ENCODE data around the gene SORCS2. TPM values are rescaled to one million over a fixed set of nuclear protein-coding genes. Genes with fewer than 3 reads are reported as not detected.

The SORCS2 gene
- total RNA-seq, 1 donor from 2014 or later: 1.2 TPM

DNA sequence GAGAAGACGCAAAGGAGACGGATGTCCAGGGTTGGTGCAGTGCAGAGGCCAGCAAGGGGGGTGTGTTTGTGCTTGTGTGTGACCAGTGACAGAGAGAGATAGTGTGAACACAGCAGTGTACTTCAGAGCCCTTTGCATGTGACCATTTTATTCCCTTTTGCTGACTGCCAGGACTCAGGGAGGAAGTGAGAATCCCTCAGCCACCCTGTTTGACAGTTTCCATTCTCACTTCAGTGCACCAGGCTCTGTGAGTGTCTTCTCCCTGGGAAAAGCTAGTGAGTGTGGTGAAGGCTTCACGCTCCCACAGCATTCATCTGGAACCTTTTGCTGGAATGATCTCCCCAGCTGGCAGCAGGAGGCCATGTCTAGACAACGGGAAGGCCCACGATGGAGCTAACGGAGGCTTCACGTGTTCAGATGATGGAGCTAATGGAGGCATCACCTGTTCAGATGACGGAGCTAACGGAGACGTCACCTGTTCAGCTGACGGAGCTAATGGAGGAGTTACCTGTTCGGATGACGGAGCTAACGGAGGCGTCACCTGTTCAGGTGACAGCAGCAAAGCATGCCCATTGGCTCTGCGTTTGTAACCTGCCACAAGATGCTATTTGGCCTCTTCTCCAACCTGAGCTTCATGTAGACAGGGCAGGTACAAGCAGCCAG, 551.9 kb downstream of the SORCS2 start:
- intact Hi-C loops (cut with DNase I): no loop called here
- no peak for DNase-seq
- ATAC-seq (ENCODE audit: poor library complexity): peak; percentile 56

DNA sequence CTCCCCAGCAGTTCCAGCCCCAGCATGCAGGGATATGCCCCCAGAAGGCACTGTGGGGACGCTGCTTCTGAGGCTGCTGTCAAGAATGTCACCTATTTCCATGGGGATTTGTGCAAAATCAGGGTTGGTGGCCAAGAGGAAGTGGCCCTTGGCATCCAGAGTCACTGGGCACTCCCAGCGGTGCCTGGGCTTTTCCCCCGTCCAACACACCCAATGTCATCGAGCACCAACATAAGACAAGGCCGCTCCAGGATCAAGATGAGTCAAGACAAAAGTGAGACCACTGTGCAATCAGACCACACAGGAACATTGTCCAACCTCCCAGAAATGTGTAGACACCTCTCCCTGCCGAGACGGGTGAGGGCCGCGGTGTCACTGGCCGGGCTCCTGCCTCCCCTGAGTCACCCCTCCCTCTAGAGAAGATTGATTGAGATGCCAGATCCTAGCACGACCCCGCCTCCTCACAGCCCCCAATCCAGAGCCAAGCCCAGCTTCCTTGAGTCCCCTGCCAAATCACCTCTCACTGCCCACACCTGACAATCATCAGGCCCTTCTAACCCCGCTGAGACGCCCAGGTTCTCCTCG, 553.1 kb downstream of the SORCS2 start:
- ATAC-seq (ENCODE audit: poor library complexity) (no peak), DNase-seq (no peak)
- intact Hi-C loops (cut with DNase I): no loop called here

DNA sequence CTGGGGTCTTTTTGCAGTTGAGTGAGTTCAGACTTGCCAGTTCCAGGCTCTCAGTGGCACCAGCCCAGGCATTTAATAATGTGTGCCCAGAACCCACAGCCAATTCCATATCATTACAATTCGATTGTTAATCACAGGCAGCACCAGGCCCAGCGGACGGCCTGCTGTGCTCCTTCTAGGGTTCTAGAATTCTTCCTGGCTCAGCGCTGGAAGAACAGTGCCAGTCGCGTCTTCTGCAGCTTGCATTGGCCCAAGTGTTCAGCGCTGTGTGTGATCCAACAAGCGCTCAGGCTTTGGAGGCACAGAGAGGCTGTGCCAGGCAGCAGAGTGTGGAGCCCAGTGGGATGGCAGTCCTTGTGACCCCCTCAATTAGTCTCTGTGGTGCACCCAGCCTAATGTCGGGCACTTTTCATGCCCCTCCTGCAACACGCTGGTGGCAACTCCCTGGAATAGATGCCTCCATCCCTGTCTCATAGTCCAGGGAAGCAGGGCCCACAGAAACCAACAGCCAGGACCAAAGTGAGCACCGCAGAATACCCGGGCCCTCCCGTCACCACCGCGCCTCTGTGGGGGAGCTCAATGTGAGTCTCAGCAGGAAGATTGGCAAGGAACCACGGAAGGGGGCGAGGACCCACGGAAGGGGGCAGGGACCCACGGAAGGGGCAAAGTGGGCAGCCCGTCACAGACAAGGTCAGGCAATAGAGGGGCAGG, 554.2 kb downstream of the SORCS2 start:
- ATAC-seq (ENCODE audit: poor library complexity) (no peak), DNase-seq (no peak)
- intact Hi-C loops (cut with DNase I): no loop called here

DNA sequence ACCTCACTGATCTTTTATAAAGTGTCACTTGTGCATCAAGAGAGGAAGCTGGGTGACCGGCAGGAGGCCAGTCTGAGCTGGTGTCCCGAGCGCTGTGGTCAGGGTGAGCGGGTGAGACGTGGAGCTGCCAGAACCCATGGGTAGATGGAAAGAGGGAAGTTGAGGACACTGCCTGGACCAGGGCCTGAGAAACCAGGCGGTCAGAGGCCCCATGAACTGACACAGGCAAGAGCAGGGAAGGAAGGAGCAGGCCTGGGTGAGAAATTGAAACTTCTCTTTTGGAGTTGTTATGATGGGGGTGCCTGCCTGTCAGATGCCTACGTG, 554.7 kb downstream of the SORCS2 start:
- DNase-seq: peak; percentile 71
- ATAC-seq (ENCODE audit: poor library complexity): peak; percentile 45
- intact Hi-C loops (cut with DNase I): no loop called here

DNA sequence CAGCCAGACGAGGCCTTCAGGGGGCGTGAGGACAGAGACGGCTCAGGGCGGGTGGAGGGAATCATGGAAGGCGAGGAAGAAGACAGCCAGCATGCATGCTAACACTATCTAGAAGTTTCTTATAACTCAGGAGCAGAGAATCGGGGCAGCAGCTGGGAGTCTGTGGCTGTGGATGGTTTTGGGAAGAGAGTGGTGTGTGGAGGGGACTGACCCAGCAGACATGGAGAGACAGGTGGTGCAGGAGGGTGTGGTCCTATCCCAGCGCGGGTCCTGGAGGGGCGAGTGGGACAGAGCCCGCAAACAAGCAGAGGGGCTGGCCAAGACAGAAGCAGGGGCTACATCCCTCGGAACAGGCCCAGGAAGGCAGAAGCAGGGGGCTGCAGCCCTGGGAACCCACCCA, 555.2 kb downstream of the SORCS2 start:
- intact Hi-C loops (cut with DNase I): no loop called here
- no peak for ATAC-seq (ENCODE audit: poor library complexity)
- no peak for DNase-seq

DNA sequence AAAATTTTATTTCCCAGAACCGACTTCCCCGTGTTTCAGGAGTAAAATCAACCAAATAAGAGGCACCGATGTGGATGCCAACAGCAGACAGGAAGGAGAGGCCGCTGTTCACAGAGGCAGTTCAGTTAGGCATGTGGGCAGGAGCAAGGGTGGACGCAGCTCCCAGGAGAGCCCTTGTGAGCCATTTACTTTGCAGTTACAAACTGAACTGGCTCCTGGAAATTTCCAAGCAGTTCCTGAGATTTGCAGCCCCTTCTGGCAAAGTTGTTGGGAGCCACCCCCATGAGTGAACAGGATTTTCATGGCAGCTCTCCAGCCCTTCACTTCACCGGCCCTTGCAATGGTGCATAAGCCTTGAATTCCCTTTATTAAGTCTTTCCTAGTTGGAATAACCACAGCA, 558.2 kb downstream of the SORCS2 start:
- no peak for DNase-seq
- no peak for ATAC-seq (ENCODE audit: poor library complexity)
- intact Hi-C loops (cut with DNase I): no loop called here

DNA sequence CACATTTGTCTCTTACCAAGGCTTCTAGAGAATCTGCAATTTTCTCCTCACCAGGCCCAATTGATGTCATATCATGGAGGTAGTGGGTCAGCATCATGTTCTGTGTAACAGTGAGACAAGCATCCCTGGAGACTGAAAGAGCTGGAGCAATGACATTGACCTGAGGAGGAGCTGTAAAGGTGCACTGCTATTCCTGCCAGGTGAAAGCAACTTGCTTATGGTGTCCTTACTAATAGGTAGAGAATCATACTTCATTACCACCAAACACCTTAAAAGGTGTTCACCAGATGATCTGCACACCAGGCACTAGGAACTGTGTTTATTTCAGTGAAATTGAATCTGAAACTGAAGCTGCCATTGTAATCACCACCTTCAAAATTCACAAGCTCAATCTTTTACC, 558.6 kb downstream of the SORCS2 start:
- ATAC-seq (ENCODE audit: poor library complexity) (no peak), DNase-seq (no peak)
- intact Hi-C loops (cut with DNase I): no loop called here

DNA sequence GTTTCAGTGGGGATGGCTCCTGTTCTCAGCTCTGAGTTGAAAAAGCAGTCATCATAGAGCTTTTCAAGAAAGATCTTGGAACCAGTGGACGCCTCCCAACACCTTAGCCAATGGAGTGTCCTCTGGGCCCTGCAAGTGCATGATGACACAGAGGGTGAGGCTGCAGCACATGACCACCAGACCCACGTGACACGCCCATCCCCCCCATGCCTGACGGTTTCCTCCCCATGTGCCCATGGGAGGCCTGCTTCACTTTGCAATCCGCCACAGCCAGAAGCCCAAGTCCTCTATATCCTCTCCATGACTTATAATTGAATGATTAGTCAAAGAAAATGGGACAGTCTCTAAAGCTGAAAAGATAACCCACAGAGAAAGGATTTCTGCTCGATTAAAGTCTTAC, 560.3 kb downstream of the SORCS2 start:
- no peak for ATAC-seq (ENCODE audit: poor library complexity)
- intact Hi-C loops (cut with DNase I): no loop called here
- peak; percentile 26 for DNase-seq

DNA sequence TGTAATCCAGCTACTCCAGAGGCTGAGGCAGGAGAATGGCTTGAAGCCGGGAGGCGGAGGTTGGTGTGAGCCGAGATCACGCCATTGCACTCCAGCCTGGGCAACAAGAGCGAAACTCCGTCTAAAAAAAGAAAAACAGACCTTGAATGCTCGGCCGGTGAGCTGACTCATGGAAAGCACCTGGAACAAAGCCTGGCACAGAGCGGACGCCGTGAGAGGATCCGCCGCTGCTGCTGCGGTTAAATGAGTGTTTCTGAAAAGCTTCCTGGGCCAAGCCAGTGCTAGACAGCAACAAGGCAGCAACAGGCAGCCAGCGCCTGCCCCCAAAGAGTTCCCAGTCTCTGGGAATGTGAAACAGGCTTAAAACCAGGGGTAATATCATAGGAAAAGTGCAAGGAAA, 560.9 kb downstream of the SORCS2 start:
- DNase-seq (peak; percentile 32), ATAC-seq (ENCODE audit: poor library complexity) (no peak)
- intact Hi-C loops (cut with DNase I): no loop called here

DNA sequence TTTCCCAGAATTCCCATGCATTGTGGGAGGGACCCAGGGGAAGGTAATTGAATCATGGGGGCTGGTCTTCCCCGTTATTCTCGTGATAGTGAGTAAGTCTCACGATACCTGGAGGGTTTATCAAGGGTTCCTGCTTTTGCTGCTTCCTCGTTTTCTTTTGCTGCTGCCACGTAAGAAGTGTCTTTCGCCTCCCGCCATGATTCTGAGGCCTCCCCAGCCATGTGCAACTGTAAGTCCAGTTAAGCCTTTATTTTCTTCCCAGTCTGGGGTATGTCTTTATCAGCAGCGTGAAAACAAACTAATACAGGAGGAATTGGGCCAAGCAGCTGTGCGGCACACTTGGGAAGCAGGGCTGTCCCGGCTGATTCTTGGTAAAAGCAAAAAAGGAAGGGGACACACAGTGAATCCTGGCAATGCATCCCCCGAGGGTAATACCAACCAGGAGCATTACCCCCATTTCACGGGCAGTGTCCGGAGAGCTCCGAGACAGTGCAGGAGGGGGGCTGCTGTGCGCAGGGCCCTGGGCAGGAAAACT, 561.7 kb downstream of the SORCS2 start:
- ATAC-seq (ENCODE audit: poor library complexity) (no peak), DNase-seq (peak; percentile 14)
- intact Hi-C loops (cut with DNase I): no loop called here

DNA sequence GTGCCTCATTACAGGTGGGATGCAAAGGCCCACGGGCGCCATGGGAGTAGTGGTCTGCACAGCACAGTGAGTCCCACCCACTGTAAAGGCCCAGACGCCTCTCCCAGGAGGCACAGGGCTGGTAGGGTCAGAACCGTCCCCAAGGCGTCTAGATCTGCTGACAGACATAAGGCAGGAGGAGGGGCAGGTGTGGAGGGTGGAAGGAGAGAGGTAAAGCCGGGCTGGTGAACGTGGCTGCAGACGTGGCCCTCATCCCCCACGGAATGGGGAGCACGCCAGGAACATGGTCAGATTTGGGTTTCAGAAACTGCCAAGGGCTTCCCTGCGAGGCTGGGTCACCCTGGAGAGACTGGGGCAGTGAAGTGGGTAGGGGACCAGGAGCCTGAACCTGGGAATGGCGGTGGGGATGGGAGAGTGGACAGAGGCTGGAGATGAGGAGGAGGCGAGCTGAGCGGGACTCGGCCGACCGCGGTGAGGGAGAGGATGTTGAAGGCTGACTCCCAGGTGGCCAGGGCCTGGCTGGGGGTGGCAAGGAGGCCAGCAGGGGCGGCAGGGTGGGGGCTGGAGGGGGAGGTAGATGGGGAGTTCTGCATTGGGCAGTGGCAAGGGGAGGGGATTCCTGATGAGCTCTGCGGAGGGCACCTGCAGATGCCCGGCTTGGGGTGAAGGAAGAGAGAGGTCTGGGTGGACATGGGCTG, 562.4 kb downstream of the SORCS2 start:
- ATAC-seq (ENCODE audit: poor library complexity): no peak
- DNase-seq: peak; percentile 31
- intact Hi-C loops (cut with DNase I): no loop called here

DNA sequence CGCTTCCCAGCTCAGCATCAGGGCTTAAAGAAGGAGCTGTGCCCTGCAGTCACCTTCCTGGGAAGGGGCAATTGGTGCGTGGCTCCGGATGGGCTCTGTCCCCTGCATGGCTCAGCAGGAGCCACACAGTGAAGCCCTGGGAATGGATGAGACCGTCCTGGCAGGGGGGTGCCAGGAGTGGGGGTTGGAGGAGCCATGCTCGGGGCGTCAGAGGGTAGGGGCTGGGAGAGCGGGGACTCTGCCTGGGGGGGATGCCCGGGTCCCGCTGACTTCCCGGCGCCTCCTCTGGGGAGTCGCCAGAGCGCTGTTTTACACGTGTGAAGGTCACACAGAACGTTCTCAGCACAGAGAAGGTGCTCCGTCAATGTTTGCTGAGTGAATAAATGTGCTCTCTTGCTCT, 563.2 kb downstream of the SORCS2 start:
- peak; percentile 26 for DNase-seq
- no peak for ATAC-seq (ENCODE audit: poor library complexity)
- intact Hi-C loops (cut with DNase I): no loop called here

DNA sequence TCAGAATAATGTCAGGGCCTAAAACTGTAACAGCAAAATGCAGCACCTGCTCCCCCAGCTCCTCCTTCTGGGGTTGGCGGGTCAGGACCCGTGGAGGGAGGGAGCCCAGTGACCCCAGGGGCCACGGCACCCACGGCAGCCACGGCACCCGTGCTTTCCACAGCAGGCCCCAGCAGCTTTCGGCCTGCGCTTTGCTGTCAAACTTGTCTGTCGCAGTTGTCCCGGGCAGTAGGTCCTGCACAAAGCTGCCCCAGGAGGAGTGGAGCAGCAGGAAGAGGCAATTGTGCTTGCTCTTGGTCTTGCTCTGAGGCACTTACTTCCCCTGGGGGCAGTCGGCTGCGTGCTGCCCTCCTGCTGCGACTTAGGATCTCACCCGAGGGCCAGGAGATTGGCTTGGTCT, 563.7 kb downstream of the SORCS2 start:
- DNase-seq (peak; percentile 33), ATAC-seq (ENCODE audit: poor library complexity) (no peak)
- intact Hi-C loops (cut with DNase I): no loop called here

DNA sequence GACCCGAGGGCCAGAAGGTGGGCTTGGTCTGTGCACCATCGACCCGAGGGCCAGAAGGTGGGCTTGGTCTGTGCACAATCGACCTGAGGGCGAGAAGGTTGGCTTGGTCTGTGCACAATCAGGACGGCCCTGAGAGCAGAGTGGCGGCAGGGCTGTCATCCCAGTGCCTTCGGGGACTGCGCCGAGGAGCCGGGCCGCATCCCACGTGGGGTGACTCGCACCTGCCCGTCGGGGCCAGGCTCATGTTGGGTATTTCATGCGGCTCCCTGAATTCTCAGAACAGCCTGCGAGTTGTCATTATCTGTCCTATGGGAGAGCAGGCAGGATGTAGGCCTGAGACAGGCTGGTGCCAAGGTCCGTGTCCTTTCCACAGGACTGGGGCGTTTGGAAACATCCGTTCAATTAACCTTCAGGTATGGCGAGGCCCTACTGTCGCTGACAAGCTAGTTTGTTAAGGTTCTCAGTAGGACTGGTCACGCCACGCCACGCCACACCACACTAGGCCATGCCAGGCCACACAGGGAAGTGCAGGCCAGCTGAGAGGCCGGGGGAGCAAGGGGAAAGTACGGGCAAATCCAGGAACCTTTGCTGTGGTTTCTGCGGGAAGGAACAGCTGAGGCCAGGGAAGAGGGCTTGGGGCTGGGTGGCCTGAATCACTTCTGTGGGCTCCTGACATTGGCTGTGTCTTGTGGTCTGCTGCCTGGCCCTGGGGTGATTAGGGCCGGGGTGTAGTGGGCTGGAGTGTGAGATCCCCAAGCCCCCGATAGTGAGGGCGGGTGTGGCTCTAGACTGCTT, 564.4 kb downstream of the SORCS2 start:
- DNase-seq: peak; percentile 36
- intact Hi-C loops (cut with DNase I): no loop called here
- ATAC-seq (ENCODE audit: poor library complexity): no peak

DNA sequence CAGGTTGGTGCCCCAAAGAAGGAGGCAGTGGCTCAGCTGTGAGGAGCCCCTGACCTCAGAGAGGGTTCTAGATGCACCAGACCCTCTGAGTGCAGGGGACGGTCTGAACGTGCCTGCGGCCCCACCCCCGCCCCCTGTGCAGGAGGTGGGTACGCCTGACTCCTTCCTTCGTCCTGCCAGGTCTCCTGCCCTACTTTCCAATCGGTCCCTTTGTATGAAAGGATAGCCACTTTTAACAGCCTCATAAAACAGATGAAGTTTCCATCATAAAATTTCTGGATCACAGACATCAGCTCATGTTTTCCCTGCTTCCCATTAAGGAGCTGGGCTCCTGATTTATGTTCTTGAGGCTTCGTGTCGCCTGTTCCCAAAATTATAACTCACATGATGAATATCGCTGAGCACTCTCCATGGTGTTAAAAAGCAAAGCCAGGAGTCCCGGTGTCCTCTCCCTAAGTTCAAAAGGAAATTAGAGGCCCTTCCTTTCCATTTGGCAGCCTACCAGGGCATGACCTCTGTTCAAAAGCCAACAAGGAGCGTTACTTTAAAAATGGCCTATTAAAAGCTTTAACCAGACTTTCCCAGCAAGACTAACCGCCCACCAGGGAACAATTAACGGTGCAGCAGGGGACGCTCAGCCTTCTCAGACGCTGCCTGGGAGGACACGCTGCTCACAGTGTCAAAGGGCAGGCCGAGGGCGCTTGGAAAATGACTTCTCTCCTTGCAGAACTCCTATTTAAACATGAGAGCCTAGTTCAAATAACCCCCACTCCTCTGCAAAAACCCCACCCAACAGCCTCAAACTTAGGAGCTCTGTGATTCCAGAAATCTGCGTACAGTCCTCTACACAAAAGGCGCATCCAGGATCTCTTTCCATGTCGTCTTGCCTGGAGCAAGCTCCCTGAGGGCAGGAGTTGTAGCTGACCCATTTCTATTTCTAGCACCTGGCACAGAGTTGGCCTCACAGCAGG, 565.4 kb downstream of the SORCS2 start:
- intact Hi-C loops (cut with DNase I): no loop called here
- ATAC-seq (ENCODE audit: poor library complexity) (no peak), DNase-seq (peak; percentile 40)

DNA sequence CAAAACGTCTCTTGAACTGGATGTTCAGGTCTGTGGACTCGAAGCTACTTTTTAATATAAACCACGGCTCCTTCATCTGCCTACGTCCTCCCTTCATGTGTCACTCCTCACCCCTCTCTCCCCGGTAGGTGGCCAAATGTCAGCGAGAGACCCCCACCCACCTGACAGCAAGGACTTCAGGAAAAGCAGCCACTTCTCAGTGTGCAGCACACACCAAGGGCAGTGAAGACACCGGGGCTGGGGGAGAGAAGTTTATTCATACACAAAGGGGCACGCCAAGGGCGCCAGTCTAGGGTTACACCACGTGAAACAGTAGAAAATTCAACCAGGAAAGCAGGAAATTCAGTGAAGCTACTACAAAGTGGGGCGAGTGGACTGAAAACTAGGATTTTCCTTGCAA, 566.1 kb downstream of the SORCS2 start:
- intact Hi-C loops (cut with DNase I): no loop called here
- DNase-seq: peak; percentile 35
- ATAC-seq (ENCODE audit: poor library complexity): no peak

DNA sequence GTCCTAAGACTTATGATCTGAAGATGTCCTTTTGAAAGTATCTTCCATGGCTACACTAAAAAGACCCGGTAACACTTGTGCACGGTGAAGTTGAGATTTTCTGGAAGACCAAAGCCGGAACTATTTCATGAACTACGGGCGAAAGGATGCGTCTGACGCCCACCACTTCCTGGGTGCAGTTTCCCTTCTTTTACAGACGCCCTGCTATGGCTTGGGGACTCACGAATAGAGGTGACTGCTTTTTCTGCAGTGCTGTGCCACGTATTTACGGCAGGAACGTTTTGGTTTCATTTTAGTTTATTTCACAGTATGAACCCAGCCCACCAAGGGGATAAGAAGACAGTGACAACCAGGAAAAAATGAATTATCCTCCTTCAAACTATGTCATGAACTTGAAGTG, 566.9 kb downstream of the SORCS2 start:
- no peak for DNase-seq
- no peak for ATAC-seq (ENCODE audit: poor library complexity)
- intact Hi-C loops (cut with DNase I): no loop called here

DNA sequence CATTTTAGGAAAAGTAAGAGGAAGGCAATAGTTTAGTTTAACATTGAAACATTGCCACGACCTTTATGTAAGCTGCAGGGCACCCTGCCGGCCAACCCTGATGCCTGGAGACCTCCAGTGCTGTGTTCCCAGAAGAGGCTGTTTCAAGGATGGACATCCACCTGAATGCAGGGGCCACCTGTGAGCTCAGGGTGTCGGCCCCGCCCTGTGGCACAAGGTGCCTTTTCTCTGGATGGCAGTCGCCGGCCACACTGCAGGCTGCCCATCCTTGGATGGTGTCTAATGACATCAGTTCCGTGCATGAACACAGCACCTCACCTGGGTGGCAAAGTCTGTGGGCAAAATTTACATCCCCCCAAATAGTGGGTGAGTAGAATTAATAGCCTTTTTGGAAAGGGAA, 567.3 kb downstream of the SORCS2 start:
- intact Hi-C loops (cut with DNase I): no loop called here
- peak; percentile 41 for DNase-seq
- no peak for ATAC-seq (ENCODE audit: poor library complexity)

Measured in Right ventricle myocardium superior (tissue), 1 donor.